Heart right ventricle (tissue), 16 donors: ENCODE measurements around the gene LHX4. TPM values are rescaled to one million over a fixed set of nuclear protein-coding genes. Genes with fewer than 3 reads are reported as not detected.

Source experiments
- ATAC-seq, 8 donors: fragments of 200-7000 bp; cut with Tn5 transposase; one replicate each; pipeline ENCODE4 v1.9.1; 2020; ENCODE audit warnings: mild to moderate bottlenecking in 8 of 8, moderate library complexity in 8 of 8, moderate number of reproducible peaks in 1 of 8
- DNase-seq, 2 donors: peaks; one replicate each; pipeline ENCODE4 v3.0.0-alpha.2; 2020
- H3K27ac ChIP-seq, 10 donors: fragments of 200-600 bp; sonication (generic) in 2 of 10; one replicate each; pipeline versions ENCODE4 v1.5.0 to v1.8.0; 2020 to 2022; ENCODE audit warnings: mild to moderate bottlenecking in 3 of 10
- H3K27me3 ChIP-seq, 7 donors: fragments of 200-600 bp; one replicate each; pipeline ENCODE4 v1.8.0; 2021 to 2022; ENCODE audit warnings: mild to moderate bottlenecking in 2 of 7
- H3K36me3 ChIP-seq, 9 donors: fragments of 200-600 bp; sonication (generic) in 1 of 9; one replicate each; pipeline versions ENCODE4 v1.5.0 to v1.8.0; 2020 to 2022; ENCODE audit warnings: mild to moderate bottlenecking in 2 of 9
- H3K4me1 ChIP-seq, 9 donors: fragments of 200-600 bp; sonication (generic) in 1 of 9; one replicate each; pipeline versions ENCODE4 v1.5.0 to v1.8.0; 2020 to 2022; ENCODE audit warnings: mild to moderate bottlenecking in 4 of 9
- H3K4me3 ChIP-seq, 10 donors: fragments of 200-600 bp; sonication (generic) in 2 of 10; one replicate each; pipeline versions ENCODE4 v1.5.0 to v1.8.0; 2020 to 2022; ENCODE audit warnings: mild to moderate bottlenecking in 7 of 10, moderate library complexity in 2 of 10
- H3K9me3 ChIP-seq, 11 donors: fragments of 200-600 bp in 10 of 11; sonication (generic) in 2 of 11; one replicate each; pipeline versions ENCODE4 v1.5.0 to v1.8.0; 2013 to 2022; ENCODE audit warnings: mild to moderate bottlenecking in 2 of 11, control low read depth in 1 of 11, moderate library complexity in 1 of 11
- WGBS, 2 donors: extraction: QIAGEN DNeasy Blood & Tissue Kit; methylation state at CpG; one replicate each; pipeline ENCODE4 v1.1.7; 2013; ENCODE audit warnings: inconsistent platforms in 1 of 2; 5-methylcytosine and 5-hydroxymethylcytosine counted together
- intact Hi-C, 10 donors: fragments of 100-400 bp; cut with DNase I; formaldehyde crosslinking; loops; one replicate each; pipeline versions ENCODE4 v1.11.1 to v1.14.2; 2022
- polyA plus RNA-seq, 2 donors: library from polyadenylated mRNA; stranded (reverse); fragments of 200-250 nt; gene quantifications; one replicate each; pipeline ENCODE4 v1.2.3, GENCODE V29; 2013
- total RNA-seq, 10 donors: library from RNA; stranded (reverse); fragmentation: NEBNext Ultra II Directional in 3 of 10; extraction: Animal tissue kit (Norgen Biotek cat#: 25700) in 3 of 10; gene quantifications; one replicate each; pipeline versions ENCODE4 v1.2.1 to v1.2.4, GENCODE V29; 2021 to 2023
- TF ChIP-seq, protein P1 (sequence below), 9 donors: fragments of 200-600 bp; sonication (generic) in 2 of 9; IDR thresholded peaks; one replicate each; pipeline versions ENCODE4 v1.5.0 to v1.8.0; 2021 to 2022; ENCODE audit warnings: antibody characterized with exemption in 9 of 9, mild to moderate bottlenecking in 5 of 9, moderate library complexity in 1 of 9
- donor health status: Arrhythmogenic right ventricular cardiomyopathy.
- donor health status: ischemic (EF 13 %, LVEDD 7.1; RV severe dilation, severe dysfunction).
- donor health status: healthy with polysubstance abuse.
- donor health status: DM: no; HTN: yes; CAD: no.
- donor health status: DM: no; HTN: no; CAD: no.
- donor health status: ischemic (EF 25% LVEDD 6.9; RV normal size, moderate dysfunction).
- donor health status: ischemic (EF 25% LVEDD 5.7; RV mildly dilated, moderate dysfunction).
- donor health status: healthy.
- donor health status: DM: yes; HTN: yes; CAD: no.
- donor health status: Ischemic cardiomyopathy.
- donor health status: ischemic (EF 35%, LVEDD 5.7; RV mildly dilated, moderate dysfunction).
- donor health status: nonischemic (EF 11% LVEDD 7.7; RV severe dilation, severe dysfunction).
- donor health status: DM: yes; HTN: yes; CAD: no.
- donor health status: PGD.
- donor health status: ischemic (EF 29% LVEDD 5.4; RV normal size, mild dysfunction).
- donor health status: nonischemic (EF 23%, LVEDD 6.1; RV moderate dilation, normal function).

The LHX4 gene
- total and polyA plus RNA-seq, 12 donors, result under 0.01 TPM; not detected in 11

DNA sequence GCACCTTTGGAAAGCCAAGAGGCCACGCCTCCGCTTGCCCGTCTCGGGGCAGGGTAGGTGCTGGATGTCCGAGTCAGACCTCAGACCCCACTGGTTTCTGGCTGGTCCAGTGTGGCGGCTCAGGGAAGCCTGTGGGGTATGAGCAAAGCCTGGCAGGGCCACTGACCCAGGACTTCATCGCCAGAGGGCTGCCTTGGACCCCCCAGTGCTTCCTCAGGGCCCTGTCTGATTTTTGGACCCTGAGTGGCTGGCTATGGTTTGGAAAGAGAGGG lies 20.4 kb downstream of the LHX4 start:
- H3K27me3 ChIP-seq, result peaks cover 0 to 55% (median 25%) of the 10 kb centered on the region in 7 donors
- 75 to 90% methylated on average over 7 of the region's 7 CpGs for WGBS, 2 donors
- no peaks in the 10 kb centered on the region for H3K36me3 ChIP-seq
- DNase-seq, result no peak
- intact Hi-C loops, result loop anchor here in 9 of 10 donors (5.0 to 10.0 kb wide), 4 partner anchors 164 to 232 kb away; no protein-coding TSS in a partner anchor
- no peaks in the 10 kb centered on the region for H3K4me1 ChIP-seq
- TF ChIP-seq, protein P1, sequence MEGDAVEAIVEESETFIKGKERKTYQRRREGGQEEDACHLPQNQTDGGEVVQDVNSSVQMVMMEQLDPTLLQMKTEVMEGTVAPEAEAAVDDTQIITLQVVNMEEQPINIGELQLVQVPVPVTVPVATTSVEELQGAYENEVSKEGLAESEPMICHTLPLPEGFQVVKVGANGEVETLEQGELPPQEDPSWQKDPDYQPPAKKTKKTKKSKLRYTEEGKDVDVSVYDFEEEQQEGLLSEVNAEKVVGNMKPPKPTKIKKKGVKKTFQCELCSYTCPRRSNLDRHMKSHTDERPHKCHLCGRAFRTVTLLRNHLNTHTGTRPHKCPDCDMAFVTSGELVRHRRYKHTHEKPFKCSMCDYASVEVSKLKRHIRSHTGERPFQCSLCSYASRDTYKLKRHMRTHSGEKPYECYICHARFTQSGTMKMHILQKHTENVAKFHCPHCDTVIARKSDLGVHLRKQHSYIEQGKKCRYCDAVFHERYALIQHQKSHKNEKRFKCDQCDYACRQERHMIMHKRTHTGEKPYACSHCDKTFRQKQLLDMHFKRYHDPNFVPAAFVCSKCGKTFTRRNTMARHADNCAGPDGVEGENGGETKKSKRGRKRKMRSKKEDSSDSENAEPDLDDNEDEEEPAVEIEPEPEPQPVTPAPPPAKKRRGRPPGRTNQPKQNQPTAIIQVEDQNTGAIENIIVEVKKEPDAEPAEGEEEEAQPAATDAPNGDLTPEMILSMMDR (IDR thresholded peaks at IDR 0.05), result no peak
- H3K9me3 ChIP-seq, result no peaks in the 10 kb centered on the region
- ATAC-seq, result no peak
- no peak overlapping the region for H3K4me3 ChIP-seq
- H3K27ac ChIP-seq, result no peak overlapping the region

DNA sequence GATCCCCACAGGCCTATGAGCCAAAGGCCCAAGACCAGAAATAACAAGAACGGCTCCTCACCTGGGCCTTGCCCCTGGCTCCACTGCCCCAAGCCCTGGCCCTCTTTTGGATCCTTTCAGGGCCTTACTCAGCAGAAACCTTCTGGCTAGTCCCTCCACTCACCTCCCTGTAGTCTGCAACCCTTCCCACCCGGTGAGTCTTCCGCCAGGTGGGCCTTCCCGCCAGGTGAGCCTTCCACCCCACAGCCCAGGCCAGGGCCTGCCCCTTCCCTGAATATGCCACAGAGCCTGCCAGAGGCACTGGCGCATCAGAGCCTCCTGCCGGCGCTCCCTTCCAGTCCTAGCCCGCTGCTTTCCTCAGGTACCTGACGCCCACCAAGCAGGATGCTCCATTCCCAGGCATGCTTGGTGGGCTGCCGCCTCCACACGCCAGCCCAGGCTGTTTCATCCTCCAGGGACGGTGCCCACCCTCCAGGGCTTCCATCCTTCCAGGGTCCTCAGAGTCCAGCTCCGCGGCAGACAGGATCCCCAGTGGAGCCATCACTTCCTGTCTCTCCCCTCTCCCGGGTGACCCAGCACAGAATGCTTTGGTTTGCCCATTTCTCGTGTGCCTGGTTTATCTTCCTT lies 20.9 kb downstream of the LHX4 start:
- no peak overlapping the region for H3K27ac ChIP-seq
- WGBS, 2 donors, result 80% methylated on average over 16 of the region's 16 CpGs
- no peaks in the 10 kb centered on the region for H3K4me1 ChIP-seq
- TF ChIP-seq, protein P1 (IDR thresholded peaks at IDR 0.05), result no peak
- no peaks in the 10 kb centered on the region for H3K9me3 ChIP-seq
- intact Hi-C loops, result loop anchor here in 9 of 10 donors (5.0 to 10.0 kb wide), 4 partner anchors 164 to 231 kb away; no protein-coding TSS in a partner anchor
- no peak overlapping the region for H3K4me3 ChIP-seq
- ATAC-seq (no peak), DNase-seq (no peak)
- H3K36me3 ChIP-seq, result no peaks in the 10 kb centered on the region
- H3K27me3 ChIP-seq, result peaks cover 0 to 55% (median 28%) of the 10 kb centered on the region in 7 donors

DNA sequence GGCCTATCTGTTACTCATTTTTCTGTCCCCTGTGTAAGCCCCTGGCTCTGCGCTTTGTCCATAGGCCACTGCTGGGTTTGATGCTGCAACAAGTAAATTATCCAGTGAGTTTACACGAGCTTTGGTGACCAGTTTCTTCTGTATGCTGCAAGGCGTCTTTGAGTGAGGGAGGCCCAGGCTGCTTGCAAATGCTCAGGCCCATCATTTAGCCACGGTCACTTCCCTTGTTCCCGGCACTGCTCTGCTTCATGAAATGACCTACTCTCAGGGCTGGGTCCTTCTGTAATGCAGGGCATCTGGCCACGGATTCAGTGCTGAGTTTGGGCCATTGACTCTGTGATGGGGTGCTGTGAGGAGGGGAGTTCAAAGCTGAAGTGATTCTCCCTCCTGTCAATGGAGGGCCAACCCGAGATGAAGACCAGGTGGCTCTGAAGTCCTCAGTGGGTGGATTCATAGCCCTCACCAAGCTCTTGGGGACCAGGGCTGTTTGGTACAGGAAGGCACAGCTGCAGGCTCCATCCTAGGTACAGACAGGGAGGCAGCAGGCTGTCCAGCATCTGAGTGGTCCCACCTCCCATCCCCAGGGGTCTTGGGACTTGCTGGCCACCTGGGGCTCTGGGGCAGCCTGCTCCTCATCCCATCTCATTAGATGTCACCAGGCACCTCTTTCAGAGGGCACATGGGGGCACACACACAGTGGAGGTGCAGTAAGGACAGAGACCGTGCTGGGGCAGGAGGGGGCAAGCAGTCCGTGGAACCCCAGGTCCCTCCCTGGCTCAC lies 21.7 kb downstream of the LHX4 start:
- H3K27me3 ChIP-seq, result peaks cover 0 to 56% (median 35%) of the 10 kb centered on the region in 7 donors
- intact Hi-C loops, result loop anchor here (1.0 to 10.0 kb wide), 8 partner anchors 163 to 233 kb away; no protein-coding TSS in a partner anchor
- no peak overlapping the region for H3K27ac ChIP-seq
- no peak for ATAC-seq
- no peak overlapping the region for H3K4me3 ChIP-seq
- no peak for DNase-seq
- TF ChIP-seq, protein P1 (IDR thresholded peaks at IDR 0.05), result no peak
- 72 to 85% methylated on average over 9 of the region's 9 CpGs for WGBS, 2 donors
- H3K4me1 ChIP-seq, result no peaks in the 10 kb centered on the region
- no peaks in the 10 kb centered on the region for H3K36me3 ChIP-seq
- H3K9me3 ChIP-seq, result no peaks in the 10 kb centered on the region

DNA sequence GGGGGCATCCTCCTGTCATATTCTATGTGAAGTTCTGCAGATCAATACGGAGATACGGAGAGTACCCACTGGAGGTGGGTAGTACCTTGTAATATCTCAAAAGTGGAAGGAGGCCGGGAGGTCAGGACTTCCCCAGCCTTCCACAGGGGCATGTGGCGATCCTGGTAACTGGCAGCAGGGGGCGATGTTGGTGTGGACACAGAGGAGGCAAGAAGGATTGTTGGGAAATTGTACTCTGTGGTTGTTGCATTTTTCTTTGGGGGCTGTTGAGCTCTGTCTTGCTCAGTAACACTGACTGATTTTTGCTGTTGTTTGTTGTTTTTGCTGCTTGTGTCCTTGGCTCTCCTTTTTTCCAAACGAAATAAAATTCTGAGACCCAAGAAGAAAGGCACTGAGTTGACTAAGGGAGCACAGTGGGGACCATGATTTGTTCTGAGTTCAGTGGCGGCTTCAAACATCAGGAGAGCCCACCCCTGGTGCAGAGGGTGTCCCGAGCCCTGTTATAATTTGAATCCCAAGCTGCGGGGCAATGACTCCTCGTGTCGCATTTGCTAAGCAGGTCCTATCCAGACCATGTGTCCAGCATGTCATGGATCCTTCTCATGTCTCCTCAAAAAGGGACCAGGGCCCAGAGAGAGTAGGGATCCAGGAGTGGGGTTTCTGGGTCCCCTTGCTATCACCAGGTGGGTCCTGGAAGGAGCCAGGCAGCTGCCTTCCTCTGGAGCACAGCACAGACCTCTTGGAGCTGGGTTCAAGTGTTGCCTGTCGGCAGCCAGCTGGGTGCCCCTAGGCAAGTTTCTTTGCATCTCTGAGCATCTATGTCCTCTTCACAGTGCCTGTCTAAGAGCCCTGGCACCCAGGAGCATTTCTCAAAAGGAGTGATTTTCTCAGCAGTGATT lies 22.8 kb downstream of the LHX4 start:
- H3K4me1 ChIP-seq, result no peaks in the 10 kb centered on the region
- no peaks in the 10 kb centered on the region for H3K36me3 ChIP-seq
- TF ChIP-seq, protein P1 (IDR thresholded peaks at IDR 0.05), result peak; percentile 57 to 90 (median 77)
- 64 to 71% methylated on average over 12 of the region's 12 CpGs for WGBS, 2 donors
- intact Hi-C loops, result loop anchor here (1.0 to 10.0 kb wide), 8 partner anchors 162 to 232 kb away; no protein-coding TSS in a partner anchor
- H3K9me3 ChIP-seq, result no peaks in the 10 kb centered on the region
- DNase-seq (peak; percentile 70 to 72), ATAC-seq (peak in 7 of 8 donors; percentile 31 to 74 (median 53))
- H3K4me3 ChIP-seq, result no peak overlapping the region
- no peak overlapping the region for H3K27ac ChIP-seq
- H3K27me3 ChIP-seq, result peaks cover 0 to 66% (median 46%) of the 10 kb centered on the region in 7 donors
